K562 (cell line): ENCODE data around the gene METAP1D. TPM values are rescaled to one million over a fixed set of nuclear protein-coding genes. Genes with fewer than 3 reads are reported as not detected.

Experiments
- CBX8 ChIP-seq: fragments of 200-600 bp; sonication (generic); IDR thresholded peaks from 2 replicates; pipeline ENCODE4 v1.6.1; 2012; ENCODE audit warnings: borderline replicate concordance, mixed run types, low read depth, mild to moderate bottlenecking, moderate library complexity, mixed read lengths, low read length, control low read depth, inconsistent platforms; ENCODE audit not compliant: poor library complexity, severe bottlenecking; ENCODE audit errors: extremely low read depth
- CEBPB ChIP-seq: fragments of 450-650 bp; IDR thresholded peaks from 2 replicates; pipeline ENCODE4 v1.6.1; 2016; ENCODE audit warnings: missing genetic modification characterization, missing compliant biosample characterization
- ESRRA ChIP-seq: fragments of 450-650 bp; IDR thresholded peaks from 2 replicates; pipeline ENCODE4 v1.6.1; 2014; ENCODE audit warnings: low read depth, mild to moderate bottlenecking, moderate library complexity, borderline replicate concordance
- ETV6 ChIP-seq, 3 experiments: fragments of 150-350 bp in 1 of 3; sonication (generic) in 1 of 3; formaldehyde crosslinking in 1 of 3; IDR thresholded peaks; 2 replicates each; pipeline versions ENCODE4 v1.6.1 to v1.8.0; 2014 to 2022; ENCODE audit warnings: borderline replicate concordance in 2 of 3, low read depth in 2 of 3, antibody characterized with exemption in 1 of 3, low read length in 1 of 3, mild to moderate bottlenecking in 1 of 3, missing genetic modification reagents in 1 of 3
- EZH2 ChIP-seq: IDR thresholded peaks from 2 replicates; pipeline ENCODE4 v1.6.1; 2012; ENCODE audit warnings: low read depth, mild to moderate bottlenecking, inconsistent platforms, low read length, borderline replicate concordance
- GABPA ChIP-seq: fragments of 200-800 bp; sonication (Bioruptor generic); conservative IDR thresholded peaks from 2 replicates; pipeline ENCODE4 v1.6.1; 2016; ENCODE audit warnings: low read depth, missing genetic modification characterization, missing compliant biosample characterization
- HDAC8 ChIP-seq: fragments of 450-650 bp; IDR thresholded peaks from 2 replicates; pipeline ENCODE4 v1.6.1; 2016; ENCODE audit warnings: mild to moderate bottlenecking, missing genetic modification characterization, moderate library complexity, missing compliant biosample characterization
- POLR2B ChIP-seq: fragments of 450-650 bp; IDR thresholded peaks from 2 replicates; pipeline ENCODE4 v1.6.1; 2018; ENCODE audit warnings: low read depth; ENCODE audit not compliant: partially characterized antibody
- SIX5 ChIP-seq, 2 experiments: IDR thresholded peaks; 2 replicates each; pipeline ENCODE4 v1.6.1; 2011; ENCODE audit warnings: low read length in 2 of 2, borderline replicate concordance in 1 of 2, low read depth in 1 of 2, mild to moderate bottlenecking in 1 of 2, moderate library complexity in 1 of 2; ENCODE audit not compliant: insufficient read depth in 1 of 2
- TAL1 ChIP-seq: fragments of 450-650 bp; IDR thresholded peaks from 2 replicates; pipeline ENCODE4 v1.6.1; 2016; ENCODE audit warnings: mild to moderate bottlenecking
- TEAD1 ChIP-seq, 2 experiments: fragments of 450-650 bp in 1 of 2; sonication (generic) in 1 of 2; formaldehyde crosslinking; IDR thresholded peaks; 2 replicates each; pipeline versions ENCODE4 v1.4.0 to v1.8.0; 2020 to 2022; ENCODE audit warnings: mild to moderate bottlenecking in 2 of 2, missing genetic modification reagents in 1 of 2
- ZNF24 ChIP-seq: fragments of 450-650 bp; IDR thresholded peaks from 2 replicates; pipeline ENCODE4 v1.6.1; 2016
- ZNF668 ChIP-seq: fragments of 250-450 bp; sonication (Bioruptor Pico); IDR thresholded peaks from 2 replicates; pipeline ENCODE4 v1.8.0; 2022; ENCODE audit warnings: mild to moderate bottlenecking, inconsistent platforms
- polyA plus RNA-seq, 8 experiments: library from polyadenylated mRNA; depleted of rRNA in 4 of 8; stranded (reverse) in 5 of 8; unstranded in 3 of 8; fragments of >200 nt; fragmentation: Nextera tagmentation in 2 of 8; fragmentation: Illumina TruSeq in 1 of 8; extraction: Ambion mirVana in 2 of 8; extraction: Trizol in 1 of 8; gene quantifications; 2 replicates each; pipeline versions ENCODE4 v1.2.1 to v1.2.3, GENCODE V29; 2011 to 2014; ENCODE audit warnings: inconsistent platforms in 1 of 8, missing spikeins in 1 of 8
- total RNA-seq, 7 experiments: library from RNA; depleted of rRNA in 6 of 7; stranded (reverse); fragments of >200 nt in 6 of 7; fragmentation: Illumina TruSeq in 2 of 7; extraction: Trizol in 2 of 7; gene quantifications; 2 replicates each; pipeline versions ENCODE4 v1.2.1 to v1.2.3, GENCODE V29; 2011 to 2021; ENCODE audit warnings: low replicate concordance in 1 of 7
- TF ChIP-seq, protein P1 (sequence below): sonication (generic); formaldehyde crosslinking; IDR thresholded peaks from 2 replicates; pipeline ENCODE4 v1.8.0; 2023; ENCODE audit warnings: mild to moderate bottlenecking, missing genetic modification reagents
- TF ChIP-seq, protein P2 (sequence below): fragments of 250-450 bp; sonication (Bioruptor Pico); IDR thresholded peaks from 2 replicates; pipeline ENCODE4 v1.4.0; 2020; ENCODE audit warnings: borderline replicate concordance
- TF ChIP-seq, protein P3 (sequence below): sonication (generic); formaldehyde crosslinking; IDR thresholded peaks from 2 replicates; pipeline ENCODE4 v1.8.0; 2022; ENCODE audit warnings: missing genetic modification reagents, mild to moderate bottlenecking, borderline replicate concordance
- TF ChIP-seq, protein P4 (sequence below): fragments of 250-450 bp; sonication (Bioruptor Pico); IDR thresholded peaks from 2 replicates; pipeline ENCODE4 v1.9.0; 2021; ENCODE audit warnings: mild to moderate bottlenecking

Gene METAP1D
- total and polyA plus RNA-seq, 9 of the 15 experiments (the other 6 are each of a cell fraction or from before 2014, with no cell fraction given), result 8.0 to 23.4 (median 15.7) TPM

DNA sequence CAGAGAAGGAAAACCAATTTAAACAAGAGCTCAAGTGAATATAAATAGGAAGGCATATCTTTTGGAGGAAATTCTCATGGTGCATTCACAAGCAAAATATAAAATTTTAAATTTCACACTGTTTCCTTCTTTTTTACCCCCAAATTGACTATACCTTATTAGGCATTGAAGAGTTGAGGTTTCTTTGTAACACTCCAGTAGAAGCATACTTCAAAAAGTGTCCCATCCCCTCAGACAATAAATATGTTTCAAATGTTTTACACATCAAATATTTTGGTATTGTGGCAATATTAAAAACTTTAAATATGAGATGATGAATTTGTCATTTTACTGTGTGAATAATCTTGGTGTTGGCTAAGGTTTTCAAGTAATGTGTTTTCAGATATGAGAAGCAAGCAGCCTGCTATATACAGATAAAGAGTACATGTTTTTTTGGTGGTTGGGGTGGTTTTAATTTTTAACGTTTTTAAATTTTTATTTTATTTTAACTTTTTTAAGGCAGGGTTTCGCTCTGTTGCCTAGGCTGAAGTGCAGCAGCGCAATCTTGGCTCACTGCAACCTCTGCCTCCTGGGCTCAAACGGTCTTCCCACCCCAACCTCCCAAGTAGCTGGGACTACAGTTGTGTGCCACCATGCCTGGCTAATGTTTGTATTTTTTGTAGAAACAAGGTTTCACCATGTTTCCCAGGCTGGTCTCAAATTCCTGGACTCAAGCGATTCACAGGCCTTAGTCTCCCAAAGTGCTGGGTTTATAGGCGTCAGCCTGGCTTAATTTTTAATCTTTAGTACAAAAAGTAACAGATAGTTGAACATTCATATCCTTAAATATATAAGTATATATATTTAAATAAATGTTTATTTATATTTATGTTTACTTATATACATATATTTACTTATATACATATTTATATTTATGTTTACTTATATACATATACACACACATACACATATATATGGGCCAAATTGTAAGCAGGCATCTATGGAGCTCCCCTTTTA lies 49.1 kb downstream of the METAP1D start (continued):
- TF ChIP-seq SIX5 (IDR thresholded peaks at IDR 0.05; ENCODE audit: borderline replicate concordance in 1 of 2, insufficient read depth in 1 of 2, low read depth in 1 of 2, low read length in 2 of 2) (no peak), ZNF668 (CRISPR knock-in tag) (no peak), TEAD1 (CRISPR knock-in tag; IDR thresholded peaks at IDR 0.05) (no peak), EZH2 (no peak), TAL1 (peak; percentile 88), HDAC8 (tag) (no peak), ETV6 (IDR thresholded peaks at IDR 0.05; ENCODE audit: borderline replicate concordance in 1 of 2, low read depth in 2 of 2, low read length in 1 of 2) (no peak), ETV6 (CRISPR knock-in tag; IDR thresholded peaks at IDR 0.05; ENCODE audit: borderline replicate concordance) (no peak), ZNF24 (no peak), CBX8 (no peak), CEBPB (tag) (no peak), ESRRA (no peak), GABPA (tag) (peak; percentile 9; the same call in 1 of the 2 replicates), POLR2B (no peak)
- TF ChIP-seq, protein P1, sequence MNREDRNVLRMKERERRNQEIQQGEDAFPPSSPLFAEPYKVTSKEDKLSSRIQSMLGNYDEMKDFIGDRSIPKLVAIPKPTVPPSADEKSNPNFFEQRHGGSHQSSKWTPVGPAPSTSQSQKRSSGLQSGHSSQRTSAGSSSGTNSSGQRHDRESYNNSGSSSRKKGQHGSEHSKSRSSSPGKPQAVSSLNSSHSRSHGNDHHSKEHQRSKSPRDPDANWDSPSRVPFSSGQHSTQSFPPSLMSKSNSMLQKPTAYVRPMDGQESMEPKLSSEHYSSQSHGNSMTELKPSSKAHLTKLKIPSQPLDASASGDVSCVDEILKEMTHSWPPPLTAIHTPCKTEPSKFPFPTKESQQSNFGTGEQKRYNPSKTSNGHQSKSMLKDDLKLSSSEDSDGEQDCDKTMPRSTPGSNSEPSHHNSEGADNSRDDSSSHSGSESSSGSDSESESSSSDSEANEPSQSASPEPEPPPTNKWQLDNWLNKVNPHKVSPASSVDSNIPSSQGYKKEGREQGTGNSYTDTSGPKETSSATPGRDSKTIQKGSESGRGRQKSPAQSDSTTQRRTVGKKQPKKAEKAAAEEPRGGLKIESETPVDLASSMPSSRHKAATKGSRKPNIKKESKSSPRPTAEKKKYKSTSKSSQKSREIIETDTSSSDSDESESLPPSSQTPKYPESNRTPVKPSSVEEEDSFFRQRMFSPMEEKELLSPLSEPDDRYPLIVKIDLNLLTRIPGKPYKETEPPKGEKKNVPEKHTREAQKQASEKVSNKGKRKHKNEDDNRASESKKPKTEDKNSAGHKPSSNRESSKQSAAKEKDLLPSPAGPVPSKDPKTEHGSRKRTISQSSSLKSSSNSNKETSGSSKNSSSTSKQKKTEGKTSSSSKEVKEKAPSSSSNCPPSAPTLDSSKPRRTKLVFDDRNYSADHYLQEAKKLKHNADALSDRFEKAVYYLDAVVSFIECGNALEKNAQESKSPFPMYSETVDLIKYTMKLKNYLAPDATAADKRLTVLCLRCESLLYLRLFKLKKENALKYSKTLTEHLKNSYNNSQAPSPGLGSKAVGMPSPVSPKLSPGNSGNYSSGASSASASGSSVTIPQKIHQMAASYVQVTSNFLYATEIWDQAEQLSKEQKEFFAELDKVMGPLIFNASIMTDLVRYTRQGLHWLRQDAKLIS (CRISPR knock-in tag), result 0 out of 2 replicates have a peak, but pooled peaks have one; percentile 15
- TF ChIP-seq, protein P2, sequence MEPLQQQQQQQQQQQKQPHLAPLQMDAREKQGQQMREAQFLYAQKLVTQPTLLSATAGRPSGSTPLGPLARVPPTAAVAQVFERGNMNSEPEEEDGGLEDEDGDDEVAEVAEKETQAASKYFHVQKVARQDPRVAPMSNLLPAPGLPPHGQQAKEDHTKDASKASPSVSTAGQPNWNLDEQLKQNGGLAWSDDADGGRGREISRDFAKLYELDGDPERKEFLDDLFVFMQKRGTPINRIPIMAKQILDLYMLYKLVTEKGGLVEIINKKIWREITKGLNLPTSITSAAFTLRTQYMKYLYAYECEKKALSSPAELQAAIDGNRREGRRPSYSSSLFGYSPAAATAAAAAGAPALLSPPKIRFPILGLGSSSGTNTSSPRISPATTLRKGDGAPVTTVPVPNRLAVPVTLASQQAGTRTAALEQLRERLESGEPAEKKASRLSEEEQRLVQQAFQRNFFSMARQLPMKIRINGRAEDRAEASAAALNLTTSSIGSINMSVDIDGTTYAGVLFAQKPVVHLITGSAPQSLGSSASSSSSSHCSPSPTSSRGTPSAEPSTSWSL (CRISPR knock-in tag), result no peak
- TF ChIP-seq, protein P3, sequence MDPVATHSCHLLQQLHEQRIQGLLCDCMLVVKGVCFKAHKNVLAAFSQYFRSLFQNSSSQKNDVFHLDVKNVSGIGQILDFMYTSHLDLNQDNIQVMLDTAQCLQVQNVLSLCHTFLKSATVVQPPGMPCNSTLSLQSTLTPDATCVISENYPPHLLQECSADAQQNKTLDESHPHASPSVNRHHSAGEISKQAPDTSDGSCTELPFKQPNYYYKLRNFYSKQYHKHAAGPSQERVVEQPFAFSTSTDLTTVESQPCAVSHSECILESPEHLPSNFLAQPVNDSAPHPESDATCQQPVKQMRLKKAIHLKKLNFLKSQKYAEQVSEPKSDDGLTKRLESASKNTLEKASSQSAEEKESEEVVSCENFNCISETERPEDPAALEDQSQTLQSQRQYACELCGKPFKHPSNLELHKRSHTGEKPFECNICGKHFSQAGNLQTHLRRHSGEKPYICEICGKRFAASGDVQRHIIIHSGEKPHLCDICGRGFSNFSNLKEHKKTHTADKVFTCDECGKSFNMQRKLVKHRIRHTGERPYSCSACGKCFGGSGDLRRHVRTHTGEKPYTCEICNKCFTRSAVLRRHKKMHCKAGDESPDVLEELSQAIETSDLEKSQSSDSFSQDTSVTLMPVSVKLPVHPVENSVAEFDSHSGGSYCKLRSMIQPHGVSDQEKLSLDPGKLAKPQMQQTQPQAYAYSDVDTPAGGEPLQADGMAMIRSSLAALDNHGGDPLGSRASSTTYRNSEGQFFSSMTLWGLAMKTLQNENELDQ, result no peak
- TF ChIP-seq, protein P4, sequence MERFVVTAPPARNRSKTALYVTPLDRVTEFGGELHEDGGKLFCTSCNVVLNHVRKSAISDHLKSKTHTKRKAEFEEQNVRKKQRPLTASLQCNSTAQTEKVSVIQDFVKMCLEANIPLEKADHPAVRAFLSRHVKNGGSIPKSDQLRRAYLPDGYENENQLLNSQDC (CRISPR knock-in tag), result no peak
